ENCODE measurements around the gene MAMDC4.
"Not testable (repeated sequence)": the region's sequence is repeated elsewhere in the genome, so short reads cannot be mapped to it uniquely, and the experiment has no call there.

Gene MAMDC4

GRCh38 chr9:136839229-136840139, 12.7 kb upstream of the MAMDC4 start:
- no peak for DNase-seq (ENCODE audit: low read depth, low spot score)

GRCh38 chr9:136840140-136840876, 11.8 kb upstream of the MAMDC4 start:
- no peak for DNase-seq (ENCODE audit: low read depth, low spot score)

GRCh38 chr9:136840877-136841645, 11.1 kb upstream of the MAMDC4 start:
- DNase-seq (ENCODE audit: low read depth, low spot score), result no peak

GRCh38 chr9:136841646-136842379, 10.3 kb upstream of the MAMDC4 start:
- DNase-seq (ENCODE audit: low read depth, low spot score), result not testable (repeated sequence)

GRCh38 chr9:136842380-136842948, 9.7 kb upstream of the MAMDC4 start, which contains the start of gene AJM1:
Gene AJM1 (plus strand): TSS chr9:136842478. CDS start chr9:136844415, 1,937 bp downstream.
- DNase-seq (ENCODE audit: low read depth, low spot score), result peak; percentile 67

- DNase-seq (ENCODE audit: low read depth, low spot score), result not testable (repeated sequence)
Measured at GRCh38 chr9:136843159-136843800, 8.9 kb upstream of the MAMDC4 start.

GRCh38 chr9:136843801-136844740, 8.1 kb upstream of the MAMDC4 start:
- DNase-seq (ENCODE audit: low read depth, low spot score), result peak; percentile 28

GRCh38 chr9:136844761-136845464, 7.2 kb upstream of the MAMDC4 start:
- DNase-seq (ENCODE audit: low read depth, low spot score), result no peak

GRCh38 chr9:136845465-136846260, 6.5 kb upstream of the MAMDC4 start:
- no peak for DNase-seq (ENCODE audit: low read depth, low spot score)

- DNase-seq (ENCODE audit: low read depth, low spot score), result no peak
Measured at GRCh38 chr9:136846376-136847087, 5.6 kb upstream of the MAMDC4 start.

GRCh38 chr9:136847088-136847825, 4.9 kb upstream of the MAMDC4 start:
- no peak for DNase-seq (ENCODE audit: low read depth, low spot score)

GRCh38 chr9:136847826-136848392, 4.2 kb upstream of the MAMDC4 start:
- DNase-seq (ENCODE audit: low read depth, low spot score), result peak; percentile 42

- DNase-seq (ENCODE audit: low read depth, low spot score), result no peak
Measured at GRCh38 chr9:136848393-136849037, 3.6 kb upstream of the MAMDC4 start.

GRCh38 chr9:136849038-136849959, 2.8 kb upstream of the MAMDC4 start, which contains the start of gene PHPT1:
Gene PHPT1 (plus strand): TSS chr9:136849409. CDS start chr9:136849431, 22 bp downstream.
- peak; percentile 92 for DNase-seq (ENCODE audit: low read depth, low spot score)
